K562 (cell line): Measurements from ENCODE around the gene CACTIN. TPM values are rescaled to one million over a fixed set of nuclear protein-coding genes. Genes with fewer than 3 reads are reported as not detected.

Source experiments
- CBFA2T3 ChIP-seq: fragments of 450-650 bp; IDR thresholded peaks from 2 replicates; pipeline ENCODE4 v1.6.1; 2017
- DPF2 ChIP-seq: fragments of 450-650 bp; IDR thresholded peaks from 2 replicates; pipeline ENCODE4 v1.6.1; 2016
- EGR1 ChIP-seq: fragments of 450-650 bp; conservative IDR thresholded peaks from 2 replicates; pipeline ENCODE4 v1.6.1; 2017; ENCODE audit warnings: mild to moderate bottlenecking
- FOXA1 ChIP-seq: fragments of 450-650 bp; IDR thresholded peaks from 2 replicates; pipeline ENCODE4 v1.6.1; 2016; ENCODE audit warnings: mild to moderate bottlenecking, borderline replicate concordance
- LARP7 ChIP-seq: fragments of 450-650 bp; IDR thresholded peaks from 2 replicates; pipeline ENCODE4 v1.6.1; 2016
- MCM7 ChIP-seq, 2 experiments: fragments of 450-650 bp; IDR thresholded peaks; 2 replicates each; pipeline ENCODE4 v1.6.1; 2016 to 2018
- NBN ChIP-seq: fragments of 450-650 bp; IDR thresholded peaks from 2 replicates; pipeline ENCODE4 v1.6.1; 2016; ENCODE audit warnings: low read depth, mild to moderate bottlenecking
- PHF20 ChIP-seq: fragments of 450-650 bp; IDR thresholded peaks from 2 replicates; pipeline ENCODE4 v1.6.1; 2018; ENCODE audit not compliant: partially characterized antibody
- POLR2G ChIP-seq: fragments of 200-400 bp; formaldehyde crosslinking; IDR thresholded peaks from 2 replicates; pipeline ENCODE4 v1.6.1; 2017; ENCODE audit warnings: low read depth, mild to moderate bottlenecking, antibody characterized with exemption, low read length, moderate library complexity
- PURB ChIP-seq: sonication (generic); formaldehyde crosslinking; IDR thresholded peaks from 2 replicates; pipeline ENCODE4 v1.9.0; 2021; ENCODE audit warnings: low read depth, mild to moderate bottlenecking, missing genetic modification reagents
- SMARCA4 ChIP-seq: fragments of 450-650 bp; IDR thresholded peaks from 2 replicates; pipeline ENCODE4 v1.6.1; 2016
- THRAP3 ChIP-seq: fragments of 450-650 bp; IDR thresholded peaks from 2 replicates; pipeline ENCODE4 v1.6.1; 2016; ENCODE audit warnings: mild to moderate bottlenecking, inconsistent platforms, borderline replicate concordance
- TOE1 ChIP-seq, 2 experiments: fragments of 450-650 bp in 1 of 2; sonication (generic) in 1 of 2; formaldehyde crosslinking in 1 of 2; IDR thresholded peaks; 2 replicates each; pipeline versions ENCODE4 v1.7.1 to v1.8.0; 2016 to 2022; ENCODE audit warnings: borderline replicate concordance in 2 of 2, mild to moderate bottlenecking in 2 of 2, antibody characterized with exemption in 1 of 2, inconsistent platforms in 1 of 2, low read depth in 1 of 2, missing genetic modification reagents in 1 of 2, moderate library complexity in 1 of 2
- ZNF507 ChIP-seq: conservative IDR thresholded peaks from 2 replicates; pipeline ENCODE4 v1.6.1; 2017; ENCODE audit warnings: missing genetic modification characterization, missing compliant biosample characterization
- polyA plus RNA-seq, 8 experiments: library from polyadenylated mRNA; depleted of rRNA in 4 of 8; stranded (reverse) in 5 of 8; unstranded in 3 of 8; fragments of >200 nt; fragmentation: Nextera tagmentation in 2 of 8; fragmentation: Illumina TruSeq in 1 of 8; extraction: Ambion mirVana in 2 of 8; extraction: Trizol in 1 of 8; gene quantifications; 2 replicates each; pipeline versions ENCODE4 v1.2.1 to v1.2.3, GENCODE V29; 2011 to 2014; ENCODE audit warnings: inconsistent platforms in 1 of 8, missing spikeins in 1 of 8
- total RNA-seq, 7 experiments: library from RNA; depleted of rRNA in 6 of 7; stranded (reverse); fragments of >200 nt in 6 of 7; fragmentation: Illumina TruSeq in 2 of 7; extraction: Trizol in 2 of 7; gene quantifications; 2 replicates each; pipeline versions ENCODE4 v1.2.1 to v1.2.3, GENCODE V29; 2011 to 2021; ENCODE audit warnings: low replicate concordance in 1 of 7
- TF ChIP-seq, protein P1 (sequence below): fragments of 450-650 bp; IDR thresholded peaks from 2 replicates; pipeline ENCODE4 v1.6.1; 2016; ENCODE audit warnings: borderline replicate concordance
- TF ChIP-seq, protein P2 (sequence below): fragments of 450-650 bp; formaldehyde crosslinking; IDR thresholded peaks from 2 replicates; pipeline ENCODE4 v1.4.0; 2020; ENCODE audit warnings: mild to moderate bottlenecking
- TF ChIP-seq, protein P3 (sequence below): sonication (generic); formaldehyde crosslinking; IDR thresholded peaks from 2 replicates; pipeline ENCODE4 v1.8.0; 2022; ENCODE audit warnings: mild to moderate bottlenecking, missing genetic modification reagents
- TF ChIP-seq, protein P4 (sequence below): fragments of 250-450 bp; sonication (Bioruptor Pico); IDR thresholded peaks from 2 replicates; pipeline ENCODE4 v1.4.0; 2020; ENCODE audit warnings: mild to moderate bottlenecking, moderate library complexity
- TF ChIP-seq, protein P5 (sequence below): sonication (generic); formaldehyde crosslinking; IDR thresholded peaks from 2 replicates; pipeline ENCODE4 v1.8.1; 2023; ENCODE audit warnings: mild to moderate bottlenecking, missing genetic modification reagents
- TF ChIP-seq, protein P6 (sequence below), 2 experiments: fragments of 450-650 bp in 1 of 2; sonication (generic) in 1 of 2; formaldehyde crosslinking; conservative IDR thresholded peaks; 2 replicates each; pipeline versions ENCODE4 v1.4.0 to v1.8.1; 2020 to 2022; ENCODE audit warnings: mild to moderate bottlenecking in 1 of 2, missing genetic modification reagents in 1 of 2

The CACTIN gene
- total and polyA plus RNA-seq, 9 of the 15 experiments (the other 6 are each of a cell fraction or from before 2014, with no cell fraction given): 0.15 to 49.2 (median 15.0) TPM

DNA sequence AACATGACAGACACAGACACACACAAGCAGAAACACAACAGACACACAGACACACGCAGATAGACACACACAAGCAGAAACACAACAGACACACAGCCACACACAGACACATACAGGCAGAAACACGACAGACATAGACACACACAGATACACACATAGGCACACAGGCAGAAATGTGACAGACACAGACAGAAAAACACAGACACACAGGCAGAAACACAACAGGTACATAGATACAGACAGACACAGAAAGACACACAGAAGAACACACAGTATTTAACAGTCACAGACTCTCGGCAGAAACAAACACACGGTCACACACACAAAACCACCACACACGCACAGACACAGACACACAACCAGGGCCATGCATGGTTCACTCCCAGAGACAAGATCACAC lies 20.8 kb downstream of the CACTIN start (continued):
- 0 out of 2 replicates have a peak, but pooled peaks have one; percentile 14 for TF ChIP-seq TOE1 (IDR thresholded peaks at IDR 0.05; ENCODE audit: borderline replicate concordance)
- 0 out of 2 replicates have a peak, but pooled peaks have one; percentile 44 for TF ChIP-seq TOE1 (CRISPR knock-in tag; IDR thresholded peaks at IDR 0.05; ENCODE audit: borderline replicate concordance, low read depth)
- peak; percentile 30; the same call in 1 of the 2 replicates for TF ChIP-seq EGR1
- no peak for TF ChIP-seq CBFA2T3
- 0 out of 2 replicates have a peak, but pooled peaks have one; percentile 49 for TF ChIP-seq THRAP3
- TF ChIP-seq PURB (CRISPR knock-in tag): no peak
- no peak for TF ChIP-seq ZNF507
- TF ChIP-seq POLR2G: no peak
- peak; percentile 26 for TF ChIP-seq DPF2
- peak; percentile 79; the same call in 1 of the 2 replicates for TF ChIP-seq LARP7
- TF ChIP-seq, protein P1, sequence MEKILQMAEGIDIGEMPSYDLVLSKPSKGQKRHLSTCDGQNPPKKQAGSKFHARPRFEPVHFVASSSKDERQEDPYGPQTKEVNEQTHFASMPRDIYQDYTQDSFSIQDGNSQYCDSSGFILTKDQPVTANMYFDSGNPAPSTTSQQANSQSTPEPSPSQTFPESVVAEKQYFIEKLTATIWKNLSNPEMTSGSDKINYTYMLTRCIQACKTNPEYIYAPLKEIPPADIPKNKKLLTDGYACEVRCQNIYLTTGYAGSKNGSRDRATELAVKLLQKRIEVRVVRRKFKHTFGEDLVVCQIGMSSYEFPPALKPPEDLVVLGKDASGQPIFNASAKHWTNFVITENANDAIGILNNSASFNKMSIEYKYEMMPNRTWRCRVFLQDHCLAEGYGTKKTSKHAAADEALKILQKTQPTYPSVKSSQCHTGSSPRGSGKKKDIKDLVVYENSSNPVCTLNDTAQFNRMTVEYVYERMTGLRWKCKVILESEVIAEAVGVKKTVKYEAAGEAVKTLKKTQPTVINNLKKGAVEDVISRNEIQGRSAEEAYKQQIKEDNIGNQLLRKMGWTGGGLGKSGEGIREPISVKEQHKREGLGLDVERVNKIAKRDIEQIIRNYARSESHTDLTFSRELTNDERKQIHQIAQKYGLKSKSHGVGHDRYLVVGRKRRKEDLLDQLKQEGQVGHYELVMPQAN: no peak
- no peak for TF ChIP-seq FOXA1
- peak; percentile 48; the same call in 1 of the 2 replicates for TF ChIP-seq SMARCA4
- TF ChIP-seq, protein P2, sequence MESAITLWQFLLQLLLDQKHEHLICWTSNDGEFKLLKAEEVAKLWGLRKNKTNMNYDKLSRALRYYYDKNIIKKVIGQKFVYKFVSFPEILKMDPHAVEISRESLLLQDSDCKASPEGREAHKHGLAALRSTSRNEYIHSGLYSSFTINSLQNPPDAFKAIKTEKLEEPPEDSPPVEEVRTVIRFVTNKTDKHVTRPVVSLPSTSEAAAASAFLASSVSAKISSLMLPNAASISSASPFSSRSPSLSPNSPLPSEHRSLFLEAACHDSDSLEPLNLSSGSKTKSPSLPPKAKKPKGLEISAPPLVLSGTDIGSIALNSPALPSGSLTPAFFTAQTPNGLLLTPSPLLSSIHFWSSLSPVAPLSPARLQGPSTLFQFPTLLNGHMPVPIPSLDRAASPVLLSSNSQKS: no peak
- 0 out of 4 replicates have a peak, but pooled peaks have one; percentile 3 to 17 for TF ChIP-seq MCM7 (IDR thresholded peaks at IDR 0.05)
- TF ChIP-seq PHF20: peak; percentile 8
- TF ChIP-seq, protein P3, sequence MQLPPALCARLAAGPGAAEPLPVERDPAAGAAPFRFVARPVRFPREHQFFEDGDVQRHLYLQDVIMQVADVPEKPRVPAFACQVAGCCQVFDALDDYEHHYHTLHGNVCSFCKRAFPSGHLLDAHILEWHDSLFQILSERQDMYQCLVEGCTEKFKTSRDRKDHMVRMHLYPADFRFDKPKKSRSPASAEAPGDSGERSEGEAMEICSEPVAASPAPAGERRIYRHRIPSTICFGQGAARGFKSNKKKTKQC (CRISPR knock-in tag): no peak
- TF ChIP-seq, protein P4, sequence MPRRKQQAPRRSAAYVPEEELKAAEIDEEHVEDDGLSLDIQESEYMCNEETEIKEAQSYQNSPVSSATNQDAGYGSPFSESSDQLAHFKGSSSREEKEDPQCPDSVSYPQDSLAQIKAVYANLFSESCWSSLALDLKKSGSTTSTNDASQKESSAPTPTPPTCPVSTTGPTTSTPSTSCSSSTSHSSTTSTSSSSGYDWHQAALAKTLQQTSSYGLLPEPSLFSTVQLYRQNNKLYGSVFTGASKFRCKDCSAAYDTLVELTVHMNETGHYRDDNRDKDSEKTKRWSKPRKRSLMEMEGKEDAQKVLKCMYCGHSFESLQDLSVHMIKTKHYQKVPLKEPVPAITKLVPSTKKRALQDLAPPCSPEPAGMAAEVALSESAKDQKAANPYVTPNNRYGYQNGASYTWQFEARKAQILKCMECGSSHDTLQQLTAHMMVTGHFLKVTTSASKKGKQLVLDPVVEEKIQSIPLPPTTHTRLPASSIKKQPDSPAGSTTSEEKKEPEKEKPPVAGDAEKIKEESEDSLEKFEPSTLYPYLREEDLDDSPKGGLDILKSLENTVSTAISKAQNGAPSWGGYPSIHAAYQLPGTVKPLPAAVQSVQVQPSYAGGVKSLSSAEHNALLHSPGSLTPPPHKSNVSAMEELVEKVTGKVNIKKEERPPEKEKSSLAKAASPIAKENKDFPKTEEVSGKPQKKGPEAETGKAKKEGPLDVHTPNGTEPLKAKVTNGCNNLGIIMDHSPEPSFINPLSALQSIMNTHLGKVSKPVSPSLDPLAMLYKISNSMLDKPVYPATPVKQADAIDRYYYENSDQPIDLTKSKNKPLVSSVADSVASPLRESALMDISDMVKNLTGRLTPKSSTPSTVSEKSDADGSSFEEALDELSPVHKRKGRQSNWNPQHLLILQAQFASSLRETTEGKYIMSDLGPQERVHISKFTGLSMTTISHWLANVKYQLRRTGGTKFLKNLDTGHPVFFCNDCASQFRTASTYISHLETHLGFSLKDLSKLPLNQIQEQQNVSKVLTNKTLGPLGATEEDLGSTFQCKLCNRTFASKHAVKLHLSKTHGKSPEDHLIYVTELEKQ (CRISPR knock-in tag): no peak
- TF ChIP-seq NBN: peak; percentile 63; the same call in 1 of the 2 replicates
- TF ChIP-seq, protein P5, sequence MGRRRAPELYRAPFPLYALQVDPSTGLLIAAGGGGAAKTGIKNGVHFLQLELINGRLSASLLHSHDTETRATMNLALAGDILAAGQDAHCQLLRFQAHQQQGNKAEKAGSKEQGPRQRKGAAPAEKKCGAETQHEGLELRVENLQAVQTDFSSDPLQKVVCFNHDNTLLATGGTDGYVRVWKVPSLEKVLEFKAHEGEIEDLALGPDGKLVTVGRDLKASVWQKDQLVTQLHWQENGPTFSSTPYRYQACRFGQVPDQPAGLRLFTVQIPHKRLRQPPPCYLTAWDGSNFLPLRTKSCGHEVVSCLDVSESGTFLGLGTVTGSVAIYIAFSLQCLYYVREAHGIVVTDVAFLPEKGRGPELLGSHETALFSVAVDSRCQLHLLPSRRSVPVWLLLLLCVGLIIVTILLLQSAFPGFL (CRISPR knock-in tag): no peak
- TF ChIP-seq, protein P6, sequence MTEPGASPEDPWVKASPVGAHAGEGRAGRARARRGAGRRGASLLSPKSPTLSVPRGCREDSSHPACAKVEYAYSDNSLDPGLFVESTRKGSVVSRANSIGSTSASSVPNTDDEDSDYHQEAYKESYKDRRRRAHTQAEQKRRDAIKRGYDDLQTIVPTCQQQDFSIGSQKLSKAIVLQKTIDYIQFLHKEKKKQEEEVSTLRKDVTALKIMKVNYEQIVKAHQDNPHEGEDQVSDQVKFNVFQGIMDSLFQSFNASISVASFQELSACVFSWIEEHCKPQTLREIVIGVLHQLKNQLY (CRISPR knock-in tag; conservative IDR thresholded peaks at IDR 0.05): 0 out of 4 replicates have a peak, but pooled peaks of 1 of the 2 experiments have one; percentile 9
